Measurements from ENCODE around the gene PLD2.
A peak's percentile ranks its signal among the peaks of the same experiment; 100 is the strongest.

PLD2 gene

DNA sequence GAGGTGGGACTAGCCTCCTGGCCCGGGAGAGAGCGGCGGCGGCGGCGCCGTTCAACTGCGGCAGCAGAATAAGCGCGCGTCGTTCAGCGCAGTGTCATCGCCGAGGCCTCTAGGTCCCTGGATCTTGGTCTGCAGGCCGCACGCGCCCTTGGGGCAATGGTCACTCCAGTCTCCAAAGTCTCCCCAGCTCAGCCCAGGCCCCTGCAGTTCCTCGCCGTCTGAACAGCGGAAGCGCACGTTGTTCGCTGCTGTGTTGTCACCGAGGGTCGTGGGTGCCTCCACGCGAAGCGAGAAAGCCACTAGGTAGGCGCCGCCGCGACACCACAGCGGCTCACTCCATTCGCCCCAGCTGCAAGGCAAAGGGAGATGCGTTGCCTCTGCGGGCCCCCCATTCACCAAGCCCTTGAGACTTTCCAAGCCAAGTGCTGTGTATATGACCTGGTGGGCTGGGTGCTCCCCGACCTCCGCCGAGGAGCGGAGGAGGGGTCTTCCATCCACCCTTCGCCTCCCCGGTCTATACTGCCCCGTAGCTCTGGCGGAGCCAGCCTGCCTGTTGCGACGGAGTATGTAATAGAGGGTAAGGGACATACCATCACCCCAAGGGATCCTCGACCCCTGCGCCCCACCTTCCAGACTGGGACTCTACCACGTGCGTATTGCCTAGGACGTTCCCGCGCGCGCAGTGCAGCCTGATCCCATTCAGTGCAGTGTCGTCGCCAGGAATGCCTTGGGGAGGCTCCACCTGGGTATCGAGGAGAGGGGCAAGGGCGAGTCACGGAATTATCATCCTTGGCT lies 21.4 kb upstream of the PLD2 start:
- no peak for DNase-seq (ENCODE audit: low spot score)

DNA sequence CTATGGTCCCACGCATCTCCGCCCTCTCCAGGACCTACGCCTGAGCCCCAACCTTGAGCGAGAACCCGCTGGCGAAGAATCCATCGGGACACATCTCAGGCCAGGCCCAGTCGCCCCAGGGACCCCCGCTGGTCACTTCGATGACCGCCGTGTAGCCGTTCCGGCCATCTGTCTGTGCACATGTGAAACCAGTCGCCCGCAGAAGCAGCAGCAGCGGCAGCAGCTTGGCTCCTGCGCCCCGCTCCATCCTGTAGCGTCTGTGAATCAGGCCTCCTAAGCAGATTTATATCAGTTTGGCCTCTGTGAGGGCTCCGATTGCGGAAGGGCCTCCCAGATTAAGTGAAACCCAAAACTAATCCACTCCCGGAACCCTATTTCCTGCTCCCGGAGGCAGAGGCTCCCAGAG lies 20.8 kb upstream of the PLD2 start, which contains the start of gene VMO1:
Gene VMO1, minus strand, starts transcription at position 259 of the 406 bp plus-strand sequence. Its CDS starts 12 bp downstream, at position 247.
- TF ChIP-seq, protein P1, sequence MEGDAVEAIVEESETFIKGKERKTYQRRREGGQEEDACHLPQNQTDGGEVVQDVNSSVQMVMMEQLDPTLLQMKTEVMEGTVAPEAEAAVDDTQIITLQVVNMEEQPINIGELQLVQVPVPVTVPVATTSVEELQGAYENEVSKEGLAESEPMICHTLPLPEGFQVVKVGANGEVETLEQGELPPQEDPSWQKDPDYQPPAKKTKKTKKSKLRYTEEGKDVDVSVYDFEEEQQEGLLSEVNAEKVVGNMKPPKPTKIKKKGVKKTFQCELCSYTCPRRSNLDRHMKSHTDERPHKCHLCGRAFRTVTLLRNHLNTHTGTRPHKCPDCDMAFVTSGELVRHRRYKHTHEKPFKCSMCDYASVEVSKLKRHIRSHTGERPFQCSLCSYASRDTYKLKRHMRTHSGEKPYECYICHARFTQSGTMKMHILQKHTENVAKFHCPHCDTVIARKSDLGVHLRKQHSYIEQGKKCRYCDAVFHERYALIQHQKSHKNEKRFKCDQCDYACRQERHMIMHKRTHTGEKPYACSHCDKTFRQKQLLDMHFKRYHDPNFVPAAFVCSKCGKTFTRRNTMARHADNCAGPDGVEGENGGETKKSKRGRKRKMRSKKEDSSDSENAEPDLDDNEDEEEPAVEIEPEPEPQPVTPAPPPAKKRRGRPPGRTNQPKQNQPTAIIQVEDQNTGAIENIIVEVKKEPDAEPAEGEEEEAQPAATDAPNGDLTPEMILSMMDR (IDR thresholded peaks at IDR 0.05) = no peak
- peak within 1 kb of the TSS; percentile 66 for H3K4me3 ChIP-seq
- no peak within 1 kb of the TSS for H3K27ac ChIP-seq
- DNase-seq (ENCODE audit: low spot score) = no peak

More for the DNA sequence above, 21.4 kb upstream of the PLD2 start:
- no peak overlapping the region for H3K27ac ChIP-seq
- TF ChIP-seq, protein P1 (IDR thresholded peaks at IDR 0.05) = no peak
- peak overlapping the region; percentile 66 for H3K4me3 ChIP-seq

DNA sequence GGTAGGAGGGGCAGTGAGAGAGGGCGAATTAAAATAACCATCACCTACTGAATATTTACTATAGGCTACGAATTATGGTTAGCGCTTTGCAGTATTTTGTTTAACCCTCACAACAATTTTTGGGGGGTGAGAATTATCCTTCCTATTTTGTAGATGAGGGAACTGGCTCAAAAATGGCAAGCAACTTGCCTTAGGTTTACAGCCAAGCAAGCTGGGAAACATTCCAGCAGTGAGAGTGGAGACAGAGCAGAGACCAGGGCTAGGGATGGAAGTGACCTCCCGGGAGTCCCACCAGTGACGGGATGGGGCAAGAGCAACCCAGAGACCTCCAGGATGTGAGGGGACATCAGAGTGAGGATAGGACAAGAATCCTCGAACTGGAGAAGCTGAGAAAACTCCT lies 20.4 kb upstream of the PLD2 start:
- TF ChIP-seq, protein P1 (IDR thresholded peaks at IDR 0.05) = no peak
- H3K27ac ChIP-seq = no peak overlapping the region
- peak overlapping the region; percentile 66 for H3K4me3 ChIP-seq
- DNase-seq (ENCODE audit: low spot score) = no peak

GRCh38 chr17:4788159-4788806 lies 18.7 kb upstream of the PLD2 start:
- TF ChIP-seq, protein P1 (IDR thresholded peaks at IDR 0.05) = no peak
- Histone ChIP-seq H3K27ac (no peak overlapping the region), H3K4me3 (peak overlapping the region; percentile 83)
- DNase-seq (ENCODE audit: low spot score) = no peak

DNA sequence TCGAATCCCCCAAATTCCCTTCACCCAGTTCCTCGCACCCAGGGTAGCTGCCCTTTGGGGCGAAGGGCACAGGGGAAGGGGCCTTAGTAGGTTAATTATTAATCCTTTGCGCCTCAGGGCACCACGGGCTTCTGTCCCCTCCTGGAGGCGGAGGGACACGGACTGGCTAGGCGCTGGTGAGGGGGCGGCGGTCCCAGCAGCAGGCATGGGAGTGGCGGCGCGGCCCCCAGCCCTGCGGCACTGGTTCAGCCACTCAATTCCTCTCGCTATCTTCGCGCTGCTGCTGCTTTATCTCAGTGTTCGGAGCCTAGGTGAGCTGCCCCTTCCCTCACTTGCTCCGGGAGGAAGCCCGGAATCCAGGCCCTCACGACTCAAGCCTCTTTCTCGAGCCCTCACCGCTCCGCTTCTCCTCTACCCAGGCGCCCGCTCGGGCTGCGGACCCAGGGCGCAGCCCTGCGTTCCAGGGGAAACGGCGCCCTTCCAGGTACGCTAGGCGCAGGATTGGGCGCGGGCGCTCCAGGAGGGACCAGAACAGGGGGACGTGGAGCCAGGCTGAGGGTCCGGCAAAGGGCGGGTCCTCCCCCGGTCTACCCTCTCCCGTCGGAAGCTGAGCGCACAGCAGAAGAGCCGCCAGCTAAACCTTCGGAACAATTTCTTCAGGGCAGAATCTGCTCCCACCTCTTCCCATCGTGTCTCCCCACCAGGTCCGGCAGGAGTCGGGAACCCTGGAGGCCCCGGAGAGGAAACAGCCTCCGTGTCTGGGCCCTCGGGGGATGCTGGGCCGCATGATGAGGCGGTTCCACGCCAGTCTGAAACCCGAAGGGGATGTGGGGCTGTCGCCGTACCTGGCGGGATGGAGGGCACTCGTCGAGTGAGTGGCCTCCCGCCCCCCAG lies 17.9 kb upstream of the PLD2 start, which contains the start of gene GLTPD2:
Gene GLTPD2, plus strand, starts transcription at position 158 of the 894 bp plus-strand sequence. Its CDS starts 48 bp downstream, at position 206.
- no peak for DNase-seq (ENCODE audit: low spot score)
- TF ChIP-seq, protein P1 (IDR thresholded peaks at IDR 0.05) = no peak
- peak within 1 kb of the TSS; percentile 90 to 96 for H3K27ac ChIP-seq
- peak within 1 kb of the TSS; percentile 83 for H3K4me3 ChIP-seq

GRCh38 chr17:4789701-4789950 lies 17.3 kb upstream of the PLD2 start:
- Histone ChIP-seq H3K27ac (peak overlapping the region; percentile 90 to 96), H3K4me3 (peak overlapping the region; percentile 83)
- DNase-seq (ENCODE audit: low spot score) = no peak
- TF ChIP-seq, protein P1 (IDR thresholded peaks at IDR 0.05) = no peak
